Endometrial microvascular endothelial cells (primary cell): Measurements from ENCODE around the gene AQP10. TPM values are rescaled to one million over a fixed set of nuclear protein-coding genes. Genes with fewer than 3 reads are reported as not detected.
"Not testable (repeated sequence)": the region's sequence is repeated elsewhere in the genome, so short reads cannot be mapped to it uniquely, and the experiment has no call there.

Experiments
- in situ Hi-C: cut with HindIII; loops from 2 replicates; pipeline ENCODE4 v1.10.0; 2017; ENCODE audit warnings: low sequenced_read_pairs, low pct_unique_long_range_greater_than_20kb; ENCODE audit errors: inconsistent ontology term
- total RNA-seq: library from RNA; depleted of rRNA; stranded (reverse); fragments of >200 nt; gene quantifications from one replicate; pipeline ENCODE4 v1.2.3, GENCODE V29; 2015; ENCODE audit errors: inconsistent ontology term

Gene AQP10
- total RNA-seq, 1 donor from 2014 or later = not detected

- in situ Hi-C loops = no loop called here
These were observed 18.0 kb downstream of the AQP10 start for GRCh38 chr1:154338875-154339274.

- in situ Hi-C loops = not testable (repeated sequence)
These were observed 20.5 kb downstream of the AQP10 start for GRCh38 chr1:154341366-154341765.

DNA sequence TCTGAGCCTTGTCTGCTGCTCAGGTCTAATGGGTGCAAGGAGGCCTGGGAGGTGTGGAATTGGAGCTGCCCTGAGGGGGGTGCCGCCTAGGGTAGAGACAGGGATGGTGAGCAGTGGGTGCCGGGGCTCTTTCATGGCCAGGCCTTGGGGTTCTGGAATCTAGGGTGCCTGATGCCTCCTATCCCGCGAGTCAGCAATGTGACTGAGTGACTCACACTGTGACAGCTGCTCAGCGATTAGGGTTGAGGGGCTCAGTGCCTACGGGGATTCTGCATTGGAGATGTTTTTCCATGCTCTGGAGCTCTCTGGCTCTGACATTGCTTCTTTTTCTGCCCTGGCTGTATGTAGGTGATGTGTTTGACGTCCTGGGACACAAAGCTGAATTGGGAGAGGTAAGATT lies 21.2 kb downstream of the AQP10 start:
- in situ Hi-C loops = no loop called here

DNA sequence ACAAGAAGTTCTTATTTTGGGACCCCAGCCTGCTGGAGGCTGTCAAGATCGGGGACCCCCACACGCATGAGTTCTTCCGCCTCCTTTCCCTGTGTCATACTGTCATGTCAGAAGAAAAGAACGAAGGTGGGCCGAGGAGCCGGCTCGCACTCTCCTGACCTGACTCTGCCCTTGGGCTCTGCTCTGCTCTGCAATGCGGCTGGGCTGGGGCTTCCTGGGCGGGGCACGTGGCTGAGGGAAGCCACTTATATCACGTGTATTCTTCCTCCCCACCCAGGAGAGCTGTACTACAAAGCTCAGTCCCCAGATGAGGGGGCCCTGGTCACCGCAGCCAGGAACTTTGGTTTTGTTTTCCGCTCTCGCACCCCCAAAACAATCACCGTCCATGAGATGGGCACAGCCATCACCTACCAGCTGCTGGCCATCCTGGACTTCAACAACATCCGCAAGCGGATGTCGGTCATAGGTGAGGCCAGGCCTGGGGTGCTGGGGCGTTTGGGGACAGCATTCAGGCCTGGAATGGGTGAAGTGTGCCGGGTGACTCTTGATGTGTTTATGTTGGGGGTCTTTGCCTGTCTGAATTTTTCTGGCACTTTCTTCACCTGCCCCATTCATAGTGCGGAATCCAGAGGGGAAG lies 22.1 kb downstream of the AQP10 start:
- in situ Hi-C loops = no loop called here

DNA sequence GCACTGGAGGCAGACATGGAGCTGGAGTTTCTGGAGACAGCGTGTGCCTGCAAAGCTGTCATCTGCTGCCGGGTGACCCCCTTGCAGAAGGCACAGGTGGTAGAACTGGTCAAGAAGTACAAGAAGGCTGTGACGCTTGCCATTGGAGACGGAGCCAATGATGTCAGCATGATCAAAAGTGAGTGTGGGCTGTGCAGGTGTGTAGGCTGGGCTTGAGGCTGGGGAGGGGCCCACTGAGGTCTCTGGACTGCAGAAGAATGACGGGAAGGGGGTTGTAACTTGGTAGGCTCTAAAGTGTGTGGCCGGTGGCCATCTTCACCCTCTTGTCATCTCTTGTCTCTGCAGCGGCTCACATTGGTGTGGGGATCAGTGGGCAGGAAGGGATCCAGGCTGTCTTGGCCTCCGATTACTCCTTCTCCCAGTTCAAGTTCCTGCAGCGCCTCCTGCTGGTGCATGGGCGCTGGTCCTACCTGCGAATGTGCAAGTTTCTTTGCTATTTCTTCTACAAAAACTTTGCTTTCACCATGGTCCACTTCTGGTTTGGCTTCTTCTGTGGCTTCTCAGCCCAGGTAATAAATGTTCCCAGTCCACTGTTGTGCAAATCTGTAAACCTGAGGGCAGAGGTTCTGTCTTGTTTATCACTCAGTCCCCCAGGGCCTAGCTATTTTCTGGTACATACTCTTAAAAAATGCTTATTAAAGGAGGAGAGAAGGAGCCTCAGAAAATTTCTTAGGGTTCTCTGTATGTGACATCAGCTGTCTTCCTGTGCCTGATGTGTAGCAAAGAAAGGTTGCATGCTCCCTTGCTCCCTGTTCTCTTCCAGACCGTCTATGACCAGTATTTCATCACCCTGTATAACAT lies 24.3 kb downstream of the AQP10 start:
- in situ Hi-C loops = no loop called here

DNA sequence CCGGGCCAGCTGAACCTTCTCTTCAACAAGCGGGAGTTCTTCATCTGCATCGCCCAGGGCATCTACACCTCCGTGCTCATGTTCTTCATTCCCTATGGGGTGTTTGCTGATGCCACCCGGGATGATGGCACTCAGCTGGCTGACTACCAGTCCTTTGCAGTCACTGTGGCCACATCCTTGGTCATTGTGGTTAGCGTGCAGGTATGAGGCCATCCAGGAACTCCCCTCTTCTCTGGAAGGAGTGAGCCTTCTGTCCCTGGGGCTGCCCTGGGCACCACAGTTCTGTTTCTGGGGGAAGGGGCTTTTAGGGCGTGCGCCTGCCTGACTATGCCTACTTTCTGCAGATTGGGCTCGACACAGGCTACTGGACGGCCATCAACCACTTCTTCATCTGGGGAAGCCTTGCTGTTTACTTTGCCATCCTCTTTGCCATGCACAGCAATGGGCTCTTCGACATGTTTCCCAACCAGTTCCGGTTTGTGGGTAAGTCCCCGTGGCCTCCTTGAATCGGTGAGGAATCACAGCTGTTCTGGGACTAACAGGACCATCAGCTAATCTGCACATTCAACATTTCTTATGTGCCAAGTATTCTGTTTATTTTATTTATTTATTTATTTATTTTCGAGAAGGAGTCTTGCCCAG lies 25.5 kb downstream of the AQP10 start:
- in situ Hi-C loops = no loop called here

DNA sequence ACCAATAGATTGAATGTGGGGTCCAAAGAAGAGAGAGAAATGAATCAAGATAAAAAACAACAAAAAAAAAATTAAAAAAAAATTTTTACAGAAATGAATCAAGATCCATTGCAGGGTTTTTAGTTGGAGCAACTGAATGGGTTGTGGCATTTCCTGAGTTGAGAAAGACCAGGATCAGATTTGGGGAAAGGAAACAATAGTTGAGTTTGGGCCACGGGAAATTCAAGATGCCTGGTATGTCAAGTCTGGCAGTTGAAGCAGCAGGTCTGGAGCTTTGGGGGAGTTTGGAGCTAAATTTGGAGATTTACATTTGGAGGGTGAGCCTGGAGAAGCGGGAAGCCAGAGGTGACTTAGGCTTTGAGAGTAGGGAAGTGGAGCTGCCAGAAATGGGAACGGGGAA lies 27.1 kb downstream of the AQP10 start:
- in situ Hi-C loops = no loop called here

- in situ Hi-C loops = no loop called here
These were observed 27.7 kb downstream of the AQP10 start for GRCh38 chr1:154348429-154349076.

DNA sequence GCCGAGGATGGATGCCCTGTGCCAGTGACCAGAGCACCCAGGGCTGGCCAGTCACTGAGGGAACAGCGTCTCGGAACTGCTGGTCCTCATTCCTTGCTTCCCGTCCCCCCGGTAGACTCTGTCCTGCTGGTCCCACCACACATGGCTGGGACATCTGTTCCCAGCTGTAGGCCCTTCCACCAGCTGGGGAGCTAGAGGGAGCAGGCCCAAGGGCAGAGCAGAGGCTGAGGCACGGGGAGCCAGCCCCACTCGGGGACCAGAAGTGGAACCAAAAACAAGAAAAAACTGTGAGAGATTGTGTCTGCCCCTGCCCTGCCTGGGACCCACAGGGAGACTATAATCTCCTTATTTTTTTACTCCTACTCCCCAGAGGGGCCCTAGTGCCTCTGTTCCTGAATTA lies 28.2 kb downstream of the AQP10 start:
- in situ Hi-C loops = no loop called here

DNA sequence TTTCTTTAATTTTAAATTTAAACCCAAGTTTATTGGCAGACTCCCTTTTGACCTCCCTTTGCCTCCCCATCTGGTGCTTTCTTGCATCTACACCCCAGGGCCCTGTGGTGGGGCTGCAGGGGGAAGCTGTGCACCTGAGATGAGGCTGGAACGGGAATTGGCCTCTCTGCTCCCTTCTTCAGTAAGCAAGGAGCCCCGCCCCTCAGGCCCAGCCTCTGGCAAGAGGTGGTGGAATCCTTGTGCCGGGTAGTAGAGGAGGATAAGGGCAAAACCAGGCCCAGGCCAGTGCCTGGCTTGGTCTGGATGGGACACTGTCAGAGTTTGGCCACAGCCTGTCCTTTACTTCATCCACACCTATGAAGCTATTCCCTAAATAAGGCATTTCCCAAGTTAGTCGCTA lies 29.5 kb downstream of the AQP10 start:
- in situ Hi-C loops = no loop called here

GRCh38 chr1:154351363-154352068 lies 30.6 kb downstream of the AQP10 start:
- in situ Hi-C loops = no loop called here

GRCh38 chr1:154352245-154352580 lies 31.3 kb downstream of the AQP10 start:
- in situ Hi-C loops = no loop called here

GRCh38 chr1:154352581-154353459 lies 31.9 kb downstream of the AQP10 start:
- in situ Hi-C loops = no loop called here

DNA sequence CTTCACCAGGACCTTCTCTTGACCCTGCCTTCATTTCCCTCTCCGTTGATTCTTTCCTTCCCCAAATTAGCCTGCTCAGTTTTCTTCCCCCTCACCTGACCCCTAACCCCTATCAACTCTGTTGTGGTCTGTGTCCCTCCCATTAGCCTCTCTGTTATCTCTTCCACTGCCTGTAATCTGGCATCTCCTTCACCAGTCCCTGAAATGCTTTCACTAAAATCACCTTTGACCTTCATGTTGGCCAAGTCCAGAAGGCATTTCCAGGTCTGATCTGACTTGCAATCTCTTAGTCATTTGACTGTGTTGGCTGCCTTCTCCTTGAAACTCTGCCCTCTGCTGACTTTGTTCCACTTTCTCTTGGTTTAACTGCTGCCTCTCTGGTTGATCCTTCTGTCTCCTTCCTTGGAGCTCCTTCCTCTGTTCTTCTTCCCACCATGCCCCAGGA lies 32.6 kb downstream of the AQP10 start:
- in situ Hi-C loops = no loop called here

GRCh38 chr1:154353966-154354365 lies 33.1 kb downstream of the AQP10 start:
- in situ Hi-C loops = no loop called here

- in situ Hi-C loops = no loop called here
These were observed 37.6 kb downstream of the AQP10 start for GRCh38 chr1:154358519-154358918.

- in situ Hi-C loops = no loop called here
These were observed 39.4 kb downstream of the AQP10 start for GRCh38 chr1:154360288-154360687.

DNA sequence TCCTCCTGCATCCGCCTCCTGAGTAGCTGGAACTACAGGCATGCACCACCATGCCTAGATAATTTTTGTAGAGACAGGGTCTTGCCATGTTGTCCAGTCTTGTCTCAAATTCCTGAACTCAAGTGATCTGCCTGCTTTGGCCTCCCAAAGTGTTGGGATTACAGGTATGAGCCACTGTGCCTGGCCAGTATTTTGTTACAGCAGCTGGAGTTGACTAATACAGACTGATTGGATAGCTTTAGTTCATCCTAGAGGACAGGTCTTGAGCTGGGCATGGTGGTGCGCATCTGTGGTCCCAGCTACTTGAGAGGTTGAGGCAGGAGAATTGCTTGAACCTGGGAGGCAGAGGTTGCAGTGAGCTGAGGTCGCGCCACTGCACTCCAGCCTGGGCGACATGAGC lies 40.0 kb downstream of the AQP10 start:
- in situ Hi-C loops = not testable (repeated sequence)
